Ureter (tissue), 1 donor: ENCODE measurements around the gene WDR27. TPM values are rescaled to one million over a fixed set of nuclear protein-coding genes. Genes with fewer than 3 reads are reported as not detected.
"Not testable (repeated sequence)": the region's sequence is repeated elsewhere in the genome, so short reads cannot be mapped to it uniquely, and the experiment has no call there.

ENCODE experiments used
- DNase-seq: peaks from one replicate; pipeline ENCODE4 v3.0.0-alpha.2; 2020; ENCODE audit warnings: low spot score
- total RNA-seq: library from RNA; stranded (reverse); gene quantifications from one replicate; pipeline ENCODE4 v1.2.4, GENCODE V29; 2023
- donor health status: DM: yes; HTN: yes; CAD: no.

The WDR27 gene
- total RNA-seq, 1 donor from 2014 or later, result 66.7 TPM

- no peak for DNase-seq
Observed at GRCh38 chr6:169640351-169640852, 61.4 kb downstream of the WDR27 start.

- no peak for DNase-seq
Observed at GRCh38 chr6:169639653-169640278, 62.1 kb downstream of the WDR27 start.

DNA sequence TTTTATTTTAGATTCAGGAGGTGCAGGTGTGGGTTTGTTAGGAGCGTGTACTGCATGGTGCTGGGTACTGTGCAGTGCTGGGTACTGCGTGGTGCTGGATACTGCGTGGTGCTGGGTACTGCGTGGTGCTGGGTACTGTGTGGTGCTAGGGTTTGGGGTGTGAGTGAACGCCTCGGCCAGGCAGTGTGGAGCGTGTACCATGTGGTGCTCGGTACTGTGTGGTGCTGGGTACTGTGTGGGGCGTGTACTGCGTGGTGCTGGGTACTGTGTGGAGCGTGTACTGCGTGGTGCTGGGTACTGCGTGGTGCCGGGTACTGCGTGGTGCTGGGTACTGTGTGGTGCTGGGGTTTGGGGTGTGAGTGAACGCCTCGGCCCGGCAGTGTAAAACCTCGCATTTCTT lies 62.9 kb downstream of the WDR27 start:
- DNase-seq, result no peak

DNA sequence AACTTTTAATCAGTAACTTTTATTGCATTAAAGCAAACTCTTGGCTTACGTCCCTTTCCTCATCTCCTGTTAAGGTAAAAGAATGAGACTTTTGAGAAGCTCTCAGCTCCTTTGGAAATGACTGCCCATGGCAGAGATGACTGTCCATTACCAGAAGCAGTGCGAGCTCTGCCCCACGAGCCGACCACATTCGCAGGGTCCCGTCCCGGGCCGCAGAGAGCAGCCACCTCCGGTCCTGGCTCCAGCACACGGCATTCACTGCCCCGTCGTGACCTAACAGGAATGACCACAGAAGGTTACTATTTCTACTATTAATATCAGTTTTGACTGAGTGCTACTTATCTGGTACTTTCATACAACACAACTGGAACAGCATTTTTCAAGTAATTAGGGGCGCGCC lies 63.4 kb downstream of the WDR27 start:
- no peak for DNase-seq

- DNase-seq, result no peak
Observed at GRCh38 chr6:169635345-169635744, 66.5 kb downstream of the WDR27 start.

DNA sequence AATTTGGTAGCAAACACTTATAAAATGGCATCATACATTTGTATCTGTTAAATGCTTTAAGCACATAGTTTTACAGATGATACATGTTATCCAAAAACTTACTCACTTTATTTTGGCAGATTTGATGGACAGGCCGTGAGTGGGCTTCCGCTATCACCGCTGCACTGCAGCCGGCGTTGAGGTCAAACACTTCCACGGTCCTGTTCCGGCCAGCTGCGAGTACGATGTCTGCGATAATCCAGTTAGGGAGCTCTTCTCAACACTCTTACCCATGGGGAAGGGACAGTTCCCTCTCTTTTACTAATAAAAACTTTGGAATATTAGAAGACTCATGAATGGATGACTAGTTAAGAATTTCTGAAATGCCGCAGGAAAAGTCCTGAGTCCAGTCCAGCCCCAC lies 69.0 kb downstream of the WDR27 start:
- DNase-seq, result no peak

DNA sequence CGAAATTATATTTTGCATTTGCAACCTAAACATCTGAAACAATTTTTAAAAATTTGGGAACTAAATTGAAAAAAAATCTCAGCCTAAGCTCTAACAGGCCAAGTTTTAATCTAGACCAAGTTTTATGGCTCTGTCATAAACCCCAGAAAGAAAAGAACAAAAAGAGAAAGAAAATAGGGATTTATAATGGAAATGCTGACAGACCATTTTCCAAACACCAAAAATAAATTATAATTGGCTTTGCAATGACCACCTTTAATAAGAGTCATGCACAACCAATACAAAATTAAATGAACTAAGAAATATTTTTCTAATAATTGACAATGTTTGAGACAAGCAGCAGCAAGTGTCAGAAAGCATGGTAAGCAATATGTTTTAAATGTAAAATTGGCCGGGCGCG lies 72.6 kb downstream of the WDR27 start:
- no peak for DNase-seq

- DNase-seq, result no peak
Observed at GRCh38 chr6:169627736-169628607, 73.9 kb downstream of the WDR27 start.

DNA sequence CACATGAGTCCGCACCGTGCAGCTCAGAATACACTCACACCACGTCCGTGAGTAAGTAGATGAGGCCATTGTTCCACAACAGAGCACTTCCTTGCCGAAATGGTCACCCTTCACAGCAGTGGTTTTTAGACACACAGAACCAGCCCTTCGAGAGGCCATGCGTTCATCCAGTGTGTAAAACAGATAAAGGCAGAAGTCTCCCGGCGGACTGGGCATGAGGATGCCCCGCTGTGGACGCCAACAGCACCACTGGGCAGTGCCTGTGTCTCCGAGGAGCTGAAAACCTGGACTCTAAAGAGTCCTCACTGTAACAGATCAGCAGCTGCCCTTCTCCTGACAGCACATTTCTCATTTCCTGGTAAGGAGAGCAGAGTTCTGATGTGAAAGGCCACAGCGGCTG lies 75.2 kb downstream of the WDR27 start:
- DNase-seq, result no peak

GRCh38 chr6:169626169-169626568 lies 75.7 kb downstream of the WDR27 start:
- DNase-seq, result no peak

- no peak for DNase-seq
Observed at GRCh38 chr6:169625376-169625775, 76.5 kb downstream of the WDR27 start.

DNA sequence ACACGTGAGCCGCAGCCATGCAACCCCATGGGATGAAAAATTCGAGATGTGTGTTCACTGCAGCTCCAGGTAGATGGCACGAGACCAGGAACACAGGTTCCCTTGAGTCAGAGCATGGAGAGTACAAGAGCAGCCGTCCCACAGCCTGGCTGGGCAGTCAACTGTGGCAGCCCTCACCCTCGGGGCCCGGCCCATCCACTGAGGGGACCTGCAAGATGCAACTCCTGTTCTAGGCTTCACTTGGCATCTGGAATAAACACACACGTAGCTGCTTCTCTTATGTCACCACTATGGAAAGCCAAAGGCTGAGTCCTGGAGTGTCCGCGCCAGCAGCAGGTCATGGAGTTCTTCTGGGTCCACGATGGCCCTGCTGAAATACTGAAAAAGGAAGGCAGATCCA lies 77.0 kb downstream of the WDR27 start:
- no peak for DNase-seq

DNA sequence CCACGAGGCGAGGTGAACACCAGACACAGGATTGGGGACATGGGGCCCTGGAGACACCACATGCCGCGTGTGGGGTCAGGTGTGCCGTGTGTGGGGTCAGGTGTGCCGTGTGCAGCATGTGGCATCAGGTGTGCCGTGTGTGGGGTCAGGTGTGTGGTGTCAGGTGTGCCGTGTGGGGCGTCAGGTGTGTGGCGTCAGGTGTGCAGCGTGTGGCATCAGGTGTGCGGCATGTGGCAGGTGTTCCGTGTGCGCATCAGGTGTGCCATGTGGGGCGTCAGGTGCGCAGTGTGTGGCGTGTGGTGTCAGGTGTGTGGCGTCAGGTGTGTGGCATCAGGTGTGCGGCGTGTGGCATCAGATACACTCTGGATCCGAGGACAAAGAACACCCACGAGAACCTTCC lies 77.9 kb downstream of the WDR27 start:
- DNase-seq, result no peak

GRCh38 chr6:169623343-169623742 lies 78.5 kb downstream of the WDR27 start:
- DNase-seq, result no peak

GRCh38 chr6:169622618-169623017 lies 79.2 kb downstream of the WDR27 start:
- no peak for DNase-seq

DNA sequence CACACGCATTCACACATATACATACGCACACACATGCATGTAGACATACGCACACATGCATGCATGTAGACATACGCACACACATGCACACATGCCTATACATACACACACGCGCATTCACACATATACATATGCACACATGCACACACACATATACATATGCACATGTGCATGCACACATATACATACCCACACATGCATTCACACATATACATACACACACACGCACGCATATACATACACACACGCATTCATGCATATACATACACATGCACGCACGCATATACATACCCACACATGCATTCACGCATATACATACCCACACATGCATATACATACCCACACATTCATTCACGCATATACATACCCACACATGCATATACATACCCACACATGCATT lies 80.5 kb downstream of the WDR27 start:
- no peak for DNase-seq

DNA sequence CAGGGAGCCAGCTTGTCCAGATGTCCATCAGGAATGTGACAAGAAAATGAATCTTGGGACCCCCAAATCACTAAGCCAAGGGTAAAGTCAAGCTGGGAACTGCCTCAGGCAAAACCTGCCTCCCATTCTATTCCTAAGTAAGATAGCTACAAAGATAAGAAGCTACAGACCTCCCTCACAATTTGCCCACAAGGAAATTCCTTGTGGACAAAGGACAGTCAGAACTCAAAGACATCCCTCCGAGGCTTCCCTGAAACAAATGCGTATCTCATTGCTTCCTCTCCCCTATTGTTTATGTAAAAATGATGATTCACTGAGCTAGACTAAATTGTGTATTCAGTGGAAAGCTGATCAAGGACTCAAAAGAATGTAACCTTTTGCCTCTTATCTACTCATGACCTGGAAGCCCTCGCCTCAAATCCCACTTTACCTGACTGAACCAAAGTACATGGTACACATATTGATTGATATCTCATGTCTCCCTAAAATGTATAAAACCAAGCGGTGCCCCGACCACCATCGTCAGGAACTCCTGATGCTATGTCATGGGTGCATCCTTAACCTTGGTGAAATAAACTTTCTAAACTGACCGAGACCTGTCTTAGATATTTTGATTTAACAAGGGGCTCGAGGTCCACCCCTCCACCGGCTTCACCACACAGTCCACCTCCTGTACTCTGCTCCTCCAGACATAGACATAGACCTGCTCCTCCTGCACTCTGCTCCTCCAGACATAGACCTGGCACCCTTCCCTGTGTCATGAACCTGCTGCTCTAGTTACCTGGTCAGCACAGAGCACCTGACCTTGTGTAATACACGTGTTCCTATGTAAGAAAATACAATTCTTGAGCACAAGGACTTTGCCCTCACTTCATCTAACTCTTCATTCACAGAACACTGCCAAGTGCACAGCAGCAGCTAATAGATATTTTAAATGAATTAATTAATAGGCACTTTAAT lies 81.4 kb downstream of the WDR27 start:
- no peak for DNase-seq

- DNase-seq, result no peak
Observed at GRCh38 chr6:169619650-169620049, 82.2 kb downstream of the WDR27 start.

- DNase-seq, result no peak
Observed at GRCh38 chr6:169618526-169619490, 83.0 kb downstream of the WDR27 start.

DNA sequence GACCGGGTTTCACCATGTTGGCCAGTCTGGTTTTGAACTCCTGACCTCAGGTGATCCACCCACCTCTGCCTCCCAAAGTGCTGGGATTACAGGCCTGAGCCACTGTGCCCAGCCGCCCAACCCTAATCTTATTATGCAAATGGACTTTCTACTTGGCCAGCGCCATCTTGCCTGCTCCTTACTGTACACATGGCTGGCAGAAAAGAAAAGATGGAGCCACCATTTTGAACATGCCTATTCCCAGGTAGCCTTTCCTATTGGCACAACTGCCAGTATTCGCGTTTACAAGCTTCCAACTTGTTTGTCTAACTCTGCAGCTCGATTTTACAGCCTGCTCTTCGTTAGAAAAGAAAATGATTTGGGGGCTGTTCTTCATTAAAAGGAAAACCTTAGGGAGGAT lies 84.3 kb downstream of the WDR27 start:
- no peak for DNase-seq

GRCh38 chr6:169608609-169609008 lies 93.2 kb downstream of the WDR27 start:
- not testable (repeated sequence) for DNase-seq
